Right lobe of liver (tissue), 4 donors: ENCODE data around the gene FBXL14.

Source experiments
- CTCF ChIP-seq, 4 donors: fragments of 200-600 bp in 3 of 4; fragments of 450-650 bp in 1 of 4; IDR thresholded peaks; one replicate each; pipeline versions ENCODE4 v1.5.1 to v1.8.0; 2016 to 2022; ENCODE audit warnings: antibody characterized with exemption in 4 of 4, mild to moderate bottlenecking in 2 of 4
- POLR2A ChIP-seq: fragments of 450-650 bp; IDR thresholded peaks from one replicate; pipeline ENCODE4 v1.6.1; 2017; ENCODE audit warnings: antibody characterized with exemption, mild to moderate bottlenecking
- donor health status: DM: no; HTN: no; CAD: no.
- donor health status: DM: no; HTN: no; CAD: no.
- donor health status: DM: no; HTN: yes; CAD: no.

GRCh38 chr12:1606021-1606622, 11.7 kb upstream of the FBXL14 start:
- TF ChIP-seq POLR2A: peak; percentile 84
- TF ChIP-seq CTCF (IDR thresholded peaks at IDR 0.05): no peak
